Posterior cingulate gyrus (tissue), 11 donors: ENCODE data around the gene ADAMTS3.

Source experiments
- DNase-seq, 10 donors: peaks; one replicate each; pipeline versions ENCODE4 v3.0.0 to v3.0.0-alpha.2; 2020 to 2021; ENCODE audit warnings: mixed read lengths in 3 of 10
- intact Hi-C: fragments of 100-400 bp; cut with DNase I; formaldehyde crosslinking; loops from one replicate; pipeline ENCODE4 v1.15.1; 2023

ADAMTS3 gene

DNA sequence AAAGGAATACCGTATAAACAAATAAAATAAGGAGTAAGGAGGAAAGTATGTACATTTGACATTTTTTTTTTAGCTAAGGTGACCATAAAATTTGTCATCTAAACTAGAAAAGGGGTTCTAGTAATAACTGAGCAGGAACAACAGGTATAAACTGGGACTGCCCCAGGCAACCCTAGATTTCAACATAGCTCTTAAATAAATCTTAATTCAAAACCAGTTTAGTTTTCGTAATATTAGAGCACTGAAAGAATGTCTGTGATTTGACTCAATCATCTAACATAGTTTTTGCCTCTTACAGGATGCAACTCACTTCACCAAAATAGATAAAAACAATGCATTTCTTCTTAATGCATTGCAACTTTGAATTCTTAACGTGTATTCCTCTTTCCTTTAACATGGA is 257.7 kb downstream of the ADAMTS3 start:
- DNase-seq, result no peak
- intact Hi-C loops, result no loop called here

DNA sequence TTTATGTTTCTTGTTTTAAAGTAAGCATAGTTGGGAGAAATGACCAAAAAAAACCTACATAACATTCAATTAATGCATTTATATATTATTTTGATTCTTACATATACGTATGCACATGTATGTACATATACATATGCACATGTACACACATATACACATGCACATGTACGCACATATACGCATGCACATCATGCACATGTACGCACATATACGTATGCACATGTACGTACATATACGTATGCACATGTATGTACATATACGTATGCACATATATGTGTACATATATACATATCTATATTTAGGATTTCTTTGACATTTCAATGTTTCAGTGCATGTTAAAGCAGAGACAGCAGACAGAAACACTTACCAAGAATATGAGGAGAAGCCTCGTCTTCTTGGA is 263.4 kb downstream of the ADAMTS3 start:
- DNase-seq, result no peak
- intact Hi-C loops, result no loop called here

DNA sequence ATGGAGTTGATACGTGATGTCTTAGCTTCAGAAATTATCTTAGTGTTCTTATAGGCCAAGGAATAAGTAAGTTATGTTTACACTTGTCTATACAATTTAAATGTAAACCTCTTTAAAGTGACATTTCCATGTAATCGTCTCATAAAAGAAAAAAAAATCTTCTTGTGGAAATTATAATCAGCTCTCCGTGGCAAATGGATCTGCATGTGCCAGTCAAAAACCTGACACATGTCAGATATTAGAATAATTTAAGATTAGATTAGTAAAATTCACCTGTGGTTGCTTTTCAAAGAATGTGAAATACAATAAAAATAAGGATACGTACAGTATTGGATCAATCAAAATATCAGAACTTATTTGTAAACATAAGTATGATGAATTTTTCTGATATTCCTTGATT is 263.9 kb downstream of the ADAMTS3 start:
- DNase-seq, result no peak
- intact Hi-C loops, result no loop called here

DNA sequence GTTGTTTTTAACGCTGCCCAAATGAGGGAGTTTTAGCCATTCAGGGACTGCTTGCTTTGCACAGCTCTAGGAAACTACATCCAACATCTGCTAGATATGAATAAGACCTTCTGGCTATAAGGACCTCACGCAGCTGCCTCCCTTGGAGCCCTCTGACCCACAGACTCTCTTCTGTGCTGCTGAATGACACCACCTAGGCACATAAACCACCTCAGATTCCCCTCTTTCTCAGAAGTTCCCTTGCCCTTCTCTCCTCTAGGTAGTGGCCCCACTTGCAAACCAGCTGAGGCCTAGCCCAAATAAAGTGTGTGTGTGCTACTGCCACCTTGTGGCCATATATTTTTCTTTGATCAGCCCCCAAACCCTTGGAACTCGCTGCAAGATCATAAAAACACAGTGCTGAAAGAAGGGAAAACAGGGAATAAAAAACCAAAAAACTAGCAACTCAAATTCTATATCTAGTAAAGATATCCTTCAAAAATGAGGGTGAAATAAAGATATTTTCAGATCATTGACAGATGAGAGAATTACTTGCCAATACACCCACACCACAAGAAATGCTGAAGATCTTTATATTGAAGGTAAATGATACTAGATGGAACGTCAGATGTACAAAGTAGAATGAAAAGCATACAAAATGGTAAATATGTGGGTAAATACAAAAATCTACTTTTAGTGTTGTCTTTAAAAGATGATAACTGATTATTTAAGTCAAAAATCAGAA is 265.9 kb downstream of the ADAMTS3 start:
- intact Hi-C loops, result no loop called here

DNA sequence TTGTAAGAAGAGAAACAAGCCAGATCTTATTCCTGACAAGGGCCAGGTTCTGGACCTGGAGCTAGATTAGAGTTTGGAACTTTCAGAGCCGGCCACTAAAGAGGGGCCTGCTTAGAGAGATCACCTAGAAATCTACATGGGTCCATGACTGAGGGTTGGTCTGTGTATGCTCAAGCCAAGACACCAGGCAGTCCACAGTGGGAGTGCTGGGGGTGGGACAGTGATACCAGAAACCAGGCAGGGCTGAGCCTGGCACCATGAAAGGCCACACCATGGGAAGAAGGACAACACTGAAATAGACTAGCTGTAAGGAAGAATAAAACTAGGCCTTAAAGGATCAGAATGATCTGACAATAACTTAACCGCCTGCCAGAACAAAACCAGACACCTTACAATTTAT is 267.3 kb downstream of the ADAMTS3 start:
- DNase-seq, result peak in 2 of 10 donors; percentile 19 to 55
- intact Hi-C loops, result no loop called here

More for the DNA sequence above, 265.9 kb downstream of the ADAMTS3 start:
- peak in 5 of 10 donors; percentile 15 to 63 (median 31) for DNase-seq

DNA sequence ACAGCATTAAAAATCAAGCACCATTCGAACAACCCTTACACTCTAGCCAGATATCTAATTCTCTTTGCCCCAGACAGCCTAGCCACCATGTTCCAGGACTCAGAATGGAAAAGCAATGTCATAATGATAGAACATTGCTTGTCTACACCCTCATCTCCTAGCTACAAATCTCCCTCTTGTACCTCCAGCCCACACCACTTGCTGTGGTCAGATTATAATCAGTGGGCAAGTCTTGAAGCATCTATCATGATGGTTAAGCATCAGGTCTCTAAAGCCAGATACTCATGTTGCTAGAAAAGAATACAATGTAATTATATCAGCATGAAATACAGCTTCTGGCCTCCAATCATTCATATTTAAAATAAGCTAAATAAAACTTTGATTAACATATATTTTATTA is 268.9 kb downstream of the ADAMTS3 start:
- no peak for DNase-seq
- intact Hi-C loops, result no loop called here

DNA sequence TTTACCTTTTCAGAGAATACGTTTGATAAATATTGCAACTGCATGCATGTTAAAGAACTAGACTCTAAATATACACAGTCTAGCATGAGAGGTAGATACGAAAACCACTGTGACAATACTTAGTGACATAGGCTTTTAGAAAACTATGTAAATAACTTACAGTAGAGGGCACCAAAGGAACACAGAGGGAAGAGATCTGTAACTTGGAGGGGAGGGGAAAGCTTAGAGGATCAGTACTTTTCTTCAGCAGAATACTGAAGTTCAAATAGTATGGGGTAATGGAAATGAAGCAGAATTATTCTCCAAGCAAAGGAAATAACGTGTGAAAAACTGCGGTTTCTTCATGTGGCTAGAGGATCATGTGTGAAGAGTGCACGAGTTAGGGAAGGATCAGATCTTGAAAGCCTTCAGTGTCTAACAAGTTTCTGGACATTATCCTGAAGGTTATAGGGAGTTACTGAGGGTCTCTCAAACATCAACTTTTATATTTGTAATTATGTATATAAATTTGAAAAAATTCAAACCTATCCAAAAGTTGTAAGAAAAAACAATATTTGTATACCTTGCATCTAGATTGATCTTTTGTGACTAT is 273.0 kb downstream of the ADAMTS3 start:
- intact Hi-C loops, result loop anchor here (5.0 kb wide), 1 partner anchor 726 kb away; no protein-coding TSS in a partner anchor
- no peak for DNase-seq

DNA sequence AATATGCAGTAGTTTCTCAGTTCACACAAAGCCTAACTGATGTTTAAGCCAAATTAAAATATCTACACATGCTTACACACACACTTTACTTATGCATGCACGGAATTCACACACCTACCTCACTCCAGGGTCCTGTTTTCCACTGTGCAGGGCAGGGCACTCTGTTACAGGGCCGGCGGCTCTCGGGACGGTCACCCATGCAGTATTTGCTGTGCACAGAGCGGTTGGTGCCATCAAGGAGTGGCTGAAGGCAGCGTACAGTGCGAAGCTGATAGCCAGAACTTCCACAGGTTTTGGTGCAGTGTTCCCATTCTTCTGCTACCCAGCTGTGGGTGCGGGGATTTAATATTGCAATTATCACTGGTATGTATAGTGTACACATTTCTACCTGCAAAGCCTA is 278.3 kb downstream of the ADAMTS3 start:
- intact Hi-C loops, result no loop called here
- peak in 2 of 10 donors; percentile 42 to 65 for DNase-seq

DNA sequence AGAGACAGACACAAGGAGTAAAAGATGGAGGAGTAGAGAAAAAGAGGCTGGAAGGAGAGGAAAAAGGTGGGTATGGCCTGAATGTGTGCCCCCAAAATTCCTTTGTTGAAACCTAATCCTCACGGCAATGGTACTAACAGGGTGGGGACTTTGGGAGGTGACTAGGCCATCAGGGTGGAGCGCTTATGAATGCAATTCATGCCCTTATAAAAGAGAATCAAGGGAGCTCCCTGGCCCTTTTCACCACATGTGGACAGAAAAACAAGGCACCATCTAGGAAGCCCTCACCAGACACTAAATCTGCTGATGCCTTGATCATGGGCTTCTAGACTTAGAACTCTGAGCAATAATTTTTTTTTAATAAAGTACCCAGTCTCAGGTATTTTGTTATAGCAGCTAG is 282.1 kb downstream of the ADAMTS3 start:
- intact Hi-C loops, result loop anchor here (10.0 kb wide), 1 partner anchor 552 kb away; no protein-coding TSS in a partner anchor

DNA sequence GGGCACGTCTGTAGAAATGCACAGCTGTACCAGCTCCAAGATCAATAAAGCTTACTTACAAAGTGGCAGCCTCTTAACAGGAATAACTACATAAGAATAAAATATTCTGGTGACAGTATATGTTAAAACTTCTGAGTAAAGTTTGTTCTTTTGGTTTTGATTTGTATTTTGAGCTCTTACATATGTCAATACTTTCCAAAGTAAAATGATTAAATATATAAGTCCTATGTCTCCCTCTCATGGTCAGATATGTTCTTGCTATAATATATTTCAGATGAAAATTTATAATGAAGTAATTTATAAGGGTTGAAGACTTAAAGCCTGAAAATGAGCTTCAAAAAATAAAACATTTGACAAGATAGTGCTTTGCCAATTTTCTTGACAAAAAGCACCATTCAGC is 282.8 kb downstream of the ADAMTS3 start:
- intact Hi-C loops, result loop anchor here (10.0 kb wide), 1 partner anchor 551 kb away; no protein-coding TSS in a partner anchor
- DNase-seq, result no peak

More for the DNA sequence above, 282.1 kb downstream of the ADAMTS3 start:
- no peak for DNase-seq

DNA sequence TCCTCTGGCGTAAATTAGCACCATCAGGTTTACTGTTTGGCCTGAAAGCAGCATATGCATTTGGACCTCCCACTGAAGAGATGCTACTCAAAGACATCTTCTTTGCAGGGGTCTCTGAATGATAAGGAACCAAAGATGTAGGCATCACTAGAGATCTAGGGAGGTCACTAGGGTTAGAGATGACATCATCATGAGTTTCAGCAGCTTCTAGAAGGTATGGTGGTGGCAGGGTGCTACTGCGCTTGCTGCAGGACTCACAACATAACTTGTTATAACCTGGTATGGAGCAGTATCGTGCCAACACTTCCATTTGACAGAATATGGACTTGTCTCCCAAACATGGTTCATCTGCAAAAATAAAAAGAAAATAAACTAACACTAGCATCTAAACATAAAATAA is 285.7 kb downstream of the ADAMTS3 start:
- no peak for DNase-seq
- intact Hi-C loops, result loop anchor here (10.0 kb wide), 1 partner anchor 549 kb away; no protein-coding TSS in a partner anchor

DNA sequence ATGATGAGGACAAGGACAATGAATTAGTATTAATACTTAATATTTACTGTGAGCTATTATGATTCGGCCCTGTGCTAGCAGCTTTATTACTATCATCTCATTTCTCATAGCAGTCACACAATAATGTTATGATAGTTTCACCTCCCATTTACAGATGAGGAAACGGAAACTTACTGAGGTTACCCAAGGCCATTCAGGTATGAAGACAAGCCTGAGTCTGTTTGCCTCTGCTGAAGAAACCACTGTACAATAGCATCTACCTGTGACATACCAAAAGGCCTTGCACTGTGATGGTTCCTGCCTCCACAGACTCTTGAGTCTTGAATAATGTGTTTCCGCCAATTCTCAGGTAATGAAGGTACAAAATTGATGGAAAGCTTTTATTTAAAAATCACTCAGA is 288.8 kb downstream of the ADAMTS3 start:
- no peak for DNase-seq
- intact Hi-C loops, result loop anchor here (10.0 kb wide), 1 partner anchor 545 kb away; no protein-coding TSS in a partner anchor

DNA sequence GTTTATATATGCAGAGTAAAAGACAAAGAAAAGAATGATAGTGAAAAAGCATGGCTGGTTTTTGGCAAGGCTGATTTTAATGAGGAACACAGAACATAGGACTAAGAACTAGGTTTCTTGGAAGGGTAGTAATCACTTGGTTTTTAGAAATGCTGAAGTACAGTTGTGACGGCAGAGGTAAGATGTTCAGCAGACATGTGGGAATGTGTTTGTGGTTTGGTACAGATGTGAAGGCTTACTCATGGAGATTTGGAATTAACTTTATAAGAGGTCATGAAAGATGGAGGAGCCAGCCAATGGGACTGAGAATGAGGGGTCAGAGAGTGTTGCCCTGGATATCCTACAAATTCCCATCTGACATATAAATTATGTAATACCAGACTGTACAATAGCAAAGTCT is 293.6 kb downstream of the ADAMTS3 start:
- DNase-seq, result no peak
- intact Hi-C loops, result no loop called here

DNA sequence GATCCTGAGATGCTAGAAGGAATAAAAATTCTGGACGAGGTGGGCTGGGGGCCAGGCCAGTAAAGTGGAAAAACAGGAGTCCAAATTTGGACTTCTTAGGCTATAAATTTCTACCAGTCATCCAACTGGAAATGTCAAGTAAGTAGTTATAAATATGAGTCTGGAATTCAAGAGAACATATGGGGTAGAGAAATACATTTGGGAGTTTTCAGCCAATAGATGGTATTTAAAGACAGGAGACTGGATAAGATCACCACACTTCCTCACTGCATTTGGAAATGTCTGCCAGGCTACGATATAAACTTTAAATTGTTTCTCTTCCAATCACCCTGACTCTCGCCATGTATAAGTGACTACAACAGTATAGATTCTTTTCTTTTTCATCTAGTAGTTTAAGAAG is 294.8 kb downstream of the ADAMTS3 start:
- no peak for DNase-seq
- intact Hi-C loops, result no loop called here

DNA sequence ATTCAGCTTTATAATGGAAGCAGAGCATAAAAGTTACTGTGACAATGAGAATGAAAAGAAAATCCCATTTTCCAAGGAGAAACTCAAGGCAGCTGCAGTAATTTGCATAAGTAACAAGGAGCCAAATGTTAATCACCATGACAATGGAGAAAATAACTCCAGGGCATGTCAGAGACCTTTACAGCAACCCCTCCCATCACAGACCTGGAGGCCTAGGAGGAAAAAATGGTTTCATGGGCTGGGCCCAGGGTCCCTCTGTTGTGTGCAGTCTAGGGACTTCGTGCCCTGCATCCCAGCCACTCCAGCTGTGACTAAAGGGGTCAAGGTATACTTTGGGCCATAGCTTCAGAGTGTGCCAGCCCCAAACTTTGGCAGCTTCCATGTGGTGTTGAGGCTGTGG is 313.8 kb downstream of the ADAMTS3 start:
- DNase-seq, result no peak
- intact Hi-C loops, result no loop called here

DNA sequence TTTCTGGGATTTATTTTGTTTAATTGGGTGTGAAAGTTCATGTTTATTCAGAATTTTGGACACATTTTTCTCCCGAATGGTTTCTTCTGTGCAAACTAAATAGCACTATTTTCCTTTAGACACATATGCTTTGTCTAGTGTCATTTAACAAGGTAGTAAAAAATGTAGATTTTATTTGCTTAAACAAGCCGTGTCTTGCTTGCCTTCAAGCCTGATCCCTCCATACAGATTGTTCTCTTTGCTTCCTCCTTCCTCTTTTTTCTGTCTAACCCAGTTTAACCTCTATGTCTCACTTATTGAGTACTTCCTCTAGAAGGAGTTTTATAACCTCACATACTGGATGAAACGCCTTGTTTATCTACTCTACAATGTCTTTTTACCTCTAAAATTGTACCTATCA is 325.4 kb downstream of the ADAMTS3 start:
- intact Hi-C loops, result no loop called here
- DNase-seq, result no peak

DNA sequence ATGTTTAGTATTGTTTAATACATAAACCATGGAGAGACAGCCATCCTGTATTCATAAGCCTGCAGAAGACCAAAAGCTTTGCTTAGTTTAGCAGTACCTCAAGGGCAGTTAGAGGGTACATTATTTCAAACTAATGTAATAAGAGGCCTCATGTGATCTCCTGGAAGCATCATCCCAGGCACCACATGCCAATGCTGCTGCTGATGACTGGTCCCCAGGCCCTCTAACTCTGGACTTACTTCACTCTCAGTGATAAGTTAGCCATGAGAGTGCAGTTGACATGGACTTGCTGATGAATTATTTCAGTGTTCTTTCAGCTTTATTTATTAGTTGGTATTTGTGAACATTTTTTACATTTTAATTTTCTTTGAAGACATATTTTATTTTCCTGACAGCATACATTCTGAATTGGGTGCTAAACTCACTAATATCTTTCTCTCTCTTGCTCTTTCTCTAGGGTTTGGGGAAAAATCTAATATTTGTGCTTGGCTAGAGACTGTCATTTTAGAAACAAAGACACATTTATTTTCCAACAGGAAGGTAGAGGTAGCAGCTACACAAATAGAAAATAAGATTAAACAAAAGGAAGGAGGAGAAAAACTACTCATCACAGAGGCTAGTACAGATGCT is 329.4 kb downstream of the ADAMTS3 start:
- intact Hi-C loops, result no loop called here
- DNase-seq, result no peak
